ENCODE measurements around the gene PNPLA7.
A peak's percentile ranks its signal among the peaks of the same experiment; 100 is the strongest.
"Not testable (repeated sequence)": the region's sequence is repeated elsewhere in the genome, so short reads cannot be mapped to it uniquely, and the experiment has no call there.

PNPLA7 gene

DNA sequence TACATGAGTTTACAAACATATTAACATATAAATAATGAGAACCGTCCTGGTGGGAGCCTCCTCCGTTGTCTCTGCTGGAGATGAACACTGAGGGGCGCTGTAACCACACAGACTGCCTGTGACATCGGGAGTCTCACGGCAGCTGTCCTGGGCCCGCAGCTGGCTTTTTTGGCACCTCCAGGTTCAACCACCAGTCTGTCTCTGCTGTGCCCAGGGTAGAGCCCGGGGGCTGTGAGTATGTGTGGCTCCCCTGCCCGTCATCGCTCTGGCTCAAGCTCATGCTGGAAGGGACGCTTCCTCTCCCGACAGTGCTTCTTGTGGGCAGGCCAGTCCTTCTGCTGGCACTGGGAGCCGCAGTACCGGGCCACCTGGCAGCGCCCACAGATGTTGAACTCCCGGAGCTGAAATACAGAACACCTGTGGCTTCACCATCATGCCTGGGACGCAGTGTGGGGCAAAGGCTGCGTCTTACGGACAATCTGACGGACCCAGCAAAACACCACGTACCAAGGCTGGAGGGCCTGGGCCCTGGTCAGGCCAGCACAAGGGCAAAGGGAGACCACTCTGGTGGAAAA, 32.2 kb upstream of the PNPLA7 start:
- Mint-ChIP-seq H3K4me3 (no peak overlapping the region), H3K27me3 (no peaks in the 10 kb centered on the region), H3K36me3 (ENCODE audit: insufficient read depth) (peaks cover 3% of the 10 kb centered on the region), H3K27ac (no peak overlapping the region), H3K9me3 (no peaks in the 10 kb centered on the region), H3K4me1 (ENCODE audit: low read depth in 2 of 2) (peaks cover 4 to 11% of the 10 kb centered on the region in 2 donors)
- ATAC-seq (replicated peaks) = no peak
- DNase-seq = no peak

DNA sequence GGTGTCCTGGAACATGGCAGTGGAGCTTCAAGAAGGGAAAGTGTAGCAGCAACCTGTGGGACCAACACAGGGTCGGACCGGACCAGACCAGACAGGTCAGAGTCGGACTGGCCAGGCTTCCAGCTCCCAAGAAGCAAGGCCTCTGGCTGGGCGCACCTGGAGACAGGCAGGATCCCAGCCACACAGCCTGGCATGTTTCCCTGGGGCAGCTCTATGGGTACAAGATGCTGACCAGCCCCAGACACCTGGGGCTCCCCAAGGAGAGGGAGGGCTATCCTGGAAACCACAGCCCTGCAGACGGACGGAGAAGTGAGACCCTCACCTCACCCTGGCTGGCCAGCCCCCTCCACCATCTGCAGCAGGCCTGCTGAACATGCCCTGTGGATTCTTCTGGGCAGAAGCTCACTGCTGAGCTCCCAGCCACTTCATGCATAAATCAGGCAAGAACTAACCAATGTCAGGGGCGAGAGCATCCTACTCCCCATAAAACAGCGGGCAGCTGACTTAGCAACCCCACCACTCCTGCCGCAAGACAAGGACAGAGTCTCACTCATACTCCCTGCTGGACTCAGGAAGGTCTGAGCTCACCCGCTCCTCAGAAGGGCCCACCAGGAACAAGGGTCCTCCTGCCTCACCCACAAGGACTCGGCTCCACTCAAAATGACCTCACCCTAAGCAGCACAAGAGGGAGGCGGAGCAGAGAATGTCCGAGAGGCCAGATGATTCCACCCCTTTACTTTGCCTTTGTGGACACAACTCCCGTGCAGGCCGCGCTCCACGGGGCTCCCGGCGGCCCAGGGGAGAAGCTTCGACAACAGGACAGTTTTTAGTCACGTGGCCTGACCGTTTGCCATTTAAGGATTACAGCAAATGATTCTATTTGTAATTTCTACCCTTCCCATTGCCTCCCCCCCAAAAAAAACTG, 31.4 kb upstream of the PNPLA7 start:
- no peaks in the 10 kb centered on the region for H3K27me3 Mint-ChIP-seq
- H3K27ac Mint-ChIP-seq = no peak overlapping the region
- ATAC-seq (replicated peaks) = no peak
- H3K4me1 Mint-ChIP-seq (ENCODE audit: low read depth in 2 of 2) = peaks cover 9 to 11% of the 10 kb centered on the region in 2 donors
- DNase-seq = no peak
- H3K4me3 Mint-ChIP-seq = no peak overlapping the region
- H3K9me3 Mint-ChIP-seq = no peaks in the 10 kb centered on the region
- peaks cover 3% of the 10 kb centered on the region for H3K36me3 Mint-ChIP-seq (ENCODE audit: insufficient read depth)

DNA sequence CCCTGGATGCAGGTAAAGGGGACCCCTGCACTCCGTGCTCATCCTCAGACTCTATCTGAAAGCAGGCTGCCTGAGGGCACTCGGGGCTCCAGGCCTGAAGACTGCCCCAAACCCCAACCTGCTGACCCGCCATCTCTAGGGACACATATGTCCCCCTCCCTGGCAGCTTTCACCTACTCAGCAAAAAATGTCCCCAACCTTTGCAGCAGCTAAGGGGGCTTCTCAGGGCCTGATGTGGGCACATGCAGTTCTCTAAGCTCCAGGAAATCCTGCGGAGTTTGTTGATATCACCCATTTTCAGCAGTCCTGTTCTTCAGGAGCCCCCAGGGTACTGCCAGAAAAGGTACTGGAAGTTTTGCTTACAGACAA, 30.7 kb upstream of the PNPLA7 start:
- H3K27ac Mint-ChIP-seq = no peak overlapping the region
- no peak overlapping the region for H3K4me3 Mint-ChIP-seq
- H3K27me3 Mint-ChIP-seq = no peaks in the 10 kb centered on the region
- no peak for ATAC-seq (replicated peaks)
- H3K4me1 Mint-ChIP-seq (ENCODE audit: low read depth in 2 of 2) = peaks cover 15% of the 10 kb centered on the region in 2 donors
- peaks cover 7% of the 10 kb centered on the region for H3K36me3 Mint-ChIP-seq (ENCODE audit: insufficient read depth)
- DNase-seq = no peak
- H3K9me3 Mint-ChIP-seq = no peaks in the 10 kb centered on the region

DNA sequence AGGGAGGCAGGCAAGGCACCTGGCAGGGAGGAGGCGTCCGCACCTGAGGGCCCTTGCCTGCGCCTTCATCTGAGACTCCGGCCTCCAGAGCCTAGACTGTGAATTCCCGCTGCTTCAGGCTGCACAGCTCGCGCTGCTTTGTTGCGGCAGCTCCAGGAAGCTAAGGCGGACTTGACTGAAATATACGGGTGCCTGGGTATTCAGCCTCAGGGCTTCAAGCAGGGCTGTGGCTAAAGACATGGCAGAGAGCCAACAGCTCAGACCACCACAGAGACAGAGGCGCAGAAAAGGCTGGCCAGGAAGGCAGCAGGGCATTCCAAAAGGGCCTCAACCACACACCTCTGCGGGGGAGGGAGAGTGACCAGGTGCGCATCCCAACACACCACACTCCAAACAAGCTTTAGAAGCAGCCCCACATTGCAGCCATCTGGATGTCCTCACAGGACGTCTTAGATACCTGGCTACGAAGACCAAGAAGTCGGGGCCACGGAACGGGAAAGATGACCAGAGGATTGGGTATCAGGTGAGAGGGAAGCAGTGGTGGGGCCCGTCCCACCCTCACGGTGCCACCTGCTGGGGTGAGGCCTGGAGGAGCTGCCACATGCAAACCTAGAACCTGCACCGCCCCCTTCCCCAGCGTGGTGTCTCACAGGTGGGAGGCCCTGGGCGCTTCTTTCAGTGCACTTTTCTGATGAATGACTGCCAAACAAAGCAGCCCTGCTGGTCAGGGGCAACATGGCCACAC, 30.2 kb upstream of the PNPLA7 start:
- Mint-ChIP-seq H3K36me3 (ENCODE audit: insufficient read depth) (peaks cover 11% of the 10 kb centered on the region), H3K4me3 (no peak overlapping the region), H3K27me3 (no peaks in the 10 kb centered on the region), H3K4me1 (ENCODE audit: low read depth in 2 of 2) (peaks cover 20 to 21% of the 10 kb centered on the region in 2 donors), H3K9me3 (no peaks in the 10 kb centered on the region), H3K27ac (no peak overlapping the region)
- ATAC-seq (replicated peaks) = no peak
- DNase-seq = no peak

DNA sequence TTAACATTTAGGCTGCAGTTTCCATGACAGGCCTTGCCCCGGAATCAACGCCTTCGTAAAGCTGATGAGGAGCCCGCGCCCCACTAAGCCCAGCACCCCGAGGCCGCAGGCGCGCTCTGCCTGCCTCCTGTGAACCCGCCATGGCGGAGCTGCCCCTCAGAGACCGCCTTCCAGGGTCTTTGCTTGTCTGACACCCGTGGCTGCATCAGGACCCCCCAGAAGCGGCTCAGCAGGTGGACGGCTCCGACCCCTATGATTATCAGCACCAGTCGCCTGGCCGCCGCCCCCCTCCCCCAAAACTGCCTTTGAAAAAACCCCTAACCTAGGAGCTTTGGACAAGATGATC, 29.0 kb upstream of the PNPLA7 start:
- H3K4me1 Mint-ChIP-seq (ENCODE audit: low read depth in 2 of 2) = peaks cover 23 to 26% of the 10 kb centered on the region in 2 donors
- peak overlapping the region in 1 of 2 donors; percentile 68 for H3K27ac Mint-ChIP-seq
- H3K4me3 Mint-ChIP-seq = peak overlapping the region; percentile 73 to 76
- DNase-seq (no peak), ATAC-seq (replicated peaks) (no peak)
- no peaks in the 10 kb centered on the region for H3K27me3 Mint-ChIP-seq
- H3K36me3 Mint-ChIP-seq (ENCODE audit: insufficient read depth) = peaks cover 20% of the 10 kb centered on the region
- no peaks in the 10 kb centered on the region for H3K9me3 Mint-ChIP-seq

DNA sequence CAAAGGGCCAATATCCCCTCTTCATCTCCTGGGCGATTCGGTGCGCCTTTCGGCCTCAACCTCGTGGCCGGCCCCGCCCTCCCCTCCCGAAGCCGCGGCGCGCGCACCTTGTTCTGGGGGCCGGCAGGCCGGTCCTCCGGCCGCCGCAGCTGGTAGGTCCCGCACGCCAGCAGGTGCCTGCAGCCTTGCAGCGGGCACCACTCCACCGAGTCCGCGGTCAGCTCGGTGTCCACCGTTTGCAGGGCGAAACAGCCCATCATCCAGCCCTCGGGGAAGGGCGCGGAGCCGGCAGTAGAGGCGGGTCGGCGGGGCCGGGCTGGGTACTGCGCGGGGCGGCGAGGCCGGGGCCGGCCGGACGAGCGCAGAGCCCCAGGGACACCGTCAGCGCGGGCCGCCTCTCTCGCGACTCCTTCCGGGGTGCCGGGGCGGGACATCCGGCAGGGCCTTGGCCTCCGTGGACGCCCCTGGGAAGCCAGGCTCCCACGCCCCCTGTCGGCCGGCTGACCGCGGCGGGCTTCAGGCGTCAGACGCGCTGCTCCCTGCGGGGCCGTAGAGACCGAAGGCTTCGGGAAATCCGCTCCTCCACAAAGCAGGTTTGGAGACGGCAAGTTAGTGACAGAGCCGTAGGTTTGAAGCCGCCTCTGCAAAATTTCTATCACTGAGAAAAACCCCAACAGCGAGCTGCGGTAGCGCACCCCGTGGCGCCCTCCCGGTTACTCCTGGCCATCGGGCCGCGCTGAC, 28.5 kb upstream of the PNPLA7 start, which contains the start of gene DPH7:
Gene DPH7 (minus strand): TSS at position 408 of the 741 bp plus-strand sequence. CDS start 148 bp downstream, at position 260.
- Mint-ChIP-seq H3K27me3 (no peaks in the 10 kb centered on the region), H3K36me3 (ENCODE audit: insufficient read depth) (peaks cover 26% of the 10 kb centered on the region)
- peak; percentile 97 for ATAC-seq (replicated peaks)

DNA sequence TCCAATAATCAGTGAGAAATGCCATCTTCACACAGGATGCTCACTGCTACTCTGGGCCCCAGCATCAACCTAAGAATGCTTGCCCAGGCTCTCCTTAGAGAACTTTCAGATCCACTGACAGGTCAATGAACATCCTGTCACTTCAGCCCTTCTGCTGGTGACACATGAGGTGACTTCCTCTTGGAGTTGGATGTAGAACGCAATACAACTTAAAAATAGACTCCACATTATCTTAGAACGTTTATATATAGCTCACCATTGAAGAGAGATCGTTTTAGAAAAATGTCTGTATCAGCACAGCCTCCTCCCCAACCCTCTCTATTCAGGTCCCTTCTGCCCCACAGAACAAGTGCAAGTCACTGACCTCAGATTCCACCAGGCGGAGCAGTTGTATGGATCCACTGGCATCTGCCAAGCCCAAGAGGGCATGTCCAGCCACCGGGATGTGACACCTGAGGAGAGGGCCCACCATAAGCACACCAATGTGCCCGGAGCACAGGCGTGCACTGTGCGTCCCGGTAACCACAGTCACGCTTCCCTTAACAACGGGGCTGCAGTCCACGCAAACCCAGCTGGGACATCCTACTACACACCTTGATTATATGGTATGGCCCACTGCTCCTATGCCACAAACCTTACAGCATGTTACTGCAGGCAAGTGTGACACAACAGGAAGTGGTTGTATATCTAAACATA, 25.7 kb upstream of the PNPLA7 start:
- DNase-seq (no peak), ATAC-seq (replicated peaks) (peak; percentile 11)
- no peaks in the 10 kb centered on the region for H3K27me3 Mint-ChIP-seq
- H3K9me3 Mint-ChIP-seq = no peaks in the 10 kb centered on the region
- peaks cover 23 to 25% of the 10 kb centered on the region in 2 donors for H3K4me1 Mint-ChIP-seq (ENCODE audit: low read depth in 2 of 2)
- peaks cover 41% of the 10 kb centered on the region for H3K36me3 Mint-ChIP-seq (ENCODE audit: insufficient read depth)
- H3K4me3 Mint-ChIP-seq = peak overlapping the region; percentile 56 to 59
- peak overlapping the region; percentile 42 to 67 for H3K27ac Mint-ChIP-seq

More for the DNA sequence above, 28.5 kb upstream of the PNPLA7 start, which contains the start of gene DPH7:
- Mint-ChIP-seq H3K4me1 (ENCODE audit: low read depth in 2 of 2) (peaks cover 23 to 26% of the 10 kb centered on the region in 2 donors), H3K27ac (peak within 1 kb of the TSS; percentile 54 to 68), H3K9me3 (no peaks in the 10 kb centered on the region), H3K4me3 (peak within 1 kb of the TSS; percentile 73 to 76)
- DNase-seq = peak; percentile 94 to 98 (median 97)

DNA sequence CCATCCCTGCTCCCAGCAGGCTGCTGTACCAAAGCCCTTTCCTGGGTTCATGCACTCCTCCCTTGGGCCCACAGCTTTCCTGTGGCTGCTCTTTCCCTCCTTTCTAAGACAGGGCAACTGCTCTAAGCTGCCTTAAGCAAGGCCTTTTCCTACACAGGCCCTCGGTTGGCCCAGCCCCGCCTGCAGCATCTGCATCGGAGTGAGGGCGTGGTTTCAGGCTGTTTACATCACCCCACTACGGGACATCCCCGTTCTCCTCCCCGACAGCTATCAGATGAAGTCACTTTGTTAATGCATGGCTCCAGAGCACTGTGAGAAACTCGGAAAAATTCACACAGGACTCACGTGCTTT, 25.1 kb upstream of the PNPLA7 start:
- Mint-ChIP-seq H3K27ac (peak overlapping the region; percentile 42 to 67), H3K9me3 (no peaks in the 10 kb centered on the region), H3K36me3 (ENCODE audit: insufficient read depth) (peaks cover 40% of the 10 kb centered on the region), H3K4me1 (ENCODE audit: low read depth in 2 of 2) (peaks cover 25 to 30% of the 10 kb centered on the region in 2 donors), H3K27me3 (no peaks in the 10 kb centered on the region), H3K4me3 (peak overlapping the region in 1 of 2 donors; percentile 56)
- ATAC-seq (replicated peaks) (no peak), DNase-seq (no peak)

DNA sequence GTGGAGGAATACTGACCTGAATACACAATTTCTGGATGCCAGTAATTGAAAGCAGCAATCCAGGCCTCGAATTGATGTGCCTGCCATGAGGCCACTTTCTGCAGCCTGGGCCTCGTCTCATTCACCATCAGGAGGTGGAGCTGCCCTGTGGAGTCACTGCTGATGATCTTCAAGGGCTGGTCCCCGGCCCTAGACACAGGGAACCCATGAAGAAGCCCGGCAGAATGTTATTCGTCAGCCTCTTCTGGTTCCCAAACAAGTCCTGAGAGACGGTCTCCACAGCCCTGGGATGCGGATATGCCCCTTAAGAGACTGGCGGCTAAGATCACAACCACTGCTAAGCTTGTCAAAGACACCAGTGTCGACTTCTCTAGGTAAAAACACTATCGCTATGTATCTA, 24.0 kb upstream of the PNPLA7 start:
- ATAC-seq (replicated peaks) = no peak
- H3K36me3 Mint-ChIP-seq (ENCODE audit: insufficient read depth) = peaks cover 40% of the 10 kb centered on the region

DNA sequence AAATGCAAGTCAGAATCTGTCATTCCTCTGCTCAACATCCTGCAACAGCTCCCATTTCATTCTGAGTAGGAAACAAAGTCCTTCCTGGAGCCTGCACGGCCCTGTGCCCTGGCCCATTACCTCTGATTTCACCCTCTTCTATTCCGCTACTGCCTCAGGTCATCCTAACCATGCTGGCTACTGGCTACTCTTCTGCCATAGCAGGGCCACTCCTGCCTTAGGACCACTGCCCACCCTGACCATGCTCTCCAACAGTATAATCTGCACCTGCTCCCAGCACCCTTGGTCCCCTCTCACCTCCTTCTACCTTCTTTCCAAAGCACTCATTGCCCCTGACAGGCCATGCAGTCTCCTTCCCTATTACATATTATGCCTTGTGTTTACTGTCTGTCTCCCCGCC, 20.4 kb upstream of the PNPLA7 start:
- DNase-seq = no peak
- ATAC-seq (replicated peaks) = no peak
- H3K9me3 Mint-ChIP-seq = no peaks in the 10 kb centered on the region
- H3K27me3 Mint-ChIP-seq = no peaks in the 10 kb centered on the region
- peak overlapping the region in 1 of 2 donors; percentile 24 for H3K27ac Mint-ChIP-seq
- peaks cover 34% of the 10 kb centered on the region for H3K36me3 Mint-ChIP-seq (ENCODE audit: insufficient read depth)
- peaks cover 8 to 20% of the 10 kb centered on the region in 2 donors for H3K4me1 Mint-ChIP-seq (ENCODE audit: low read depth in 2 of 2)
- H3K4me3 Mint-ChIP-seq = no peak overlapping the region

More for the DNA sequence above, 24.0 kb upstream of the PNPLA7 start:
- H3K27me3 Mint-ChIP-seq = no peaks in the 10 kb centered on the region
- peaks cover 27 to 30% of the 10 kb centered on the region in 2 donors for H3K4me1 Mint-ChIP-seq (ENCODE audit: low read depth in 2 of 2)
- no peaks in the 10 kb centered on the region for H3K9me3 Mint-ChIP-seq
- no peak overlapping the region for H3K4me3 Mint-ChIP-seq
- DNase-seq = no peak
- H3K27ac Mint-ChIP-seq = no peak overlapping the region

DNA sequence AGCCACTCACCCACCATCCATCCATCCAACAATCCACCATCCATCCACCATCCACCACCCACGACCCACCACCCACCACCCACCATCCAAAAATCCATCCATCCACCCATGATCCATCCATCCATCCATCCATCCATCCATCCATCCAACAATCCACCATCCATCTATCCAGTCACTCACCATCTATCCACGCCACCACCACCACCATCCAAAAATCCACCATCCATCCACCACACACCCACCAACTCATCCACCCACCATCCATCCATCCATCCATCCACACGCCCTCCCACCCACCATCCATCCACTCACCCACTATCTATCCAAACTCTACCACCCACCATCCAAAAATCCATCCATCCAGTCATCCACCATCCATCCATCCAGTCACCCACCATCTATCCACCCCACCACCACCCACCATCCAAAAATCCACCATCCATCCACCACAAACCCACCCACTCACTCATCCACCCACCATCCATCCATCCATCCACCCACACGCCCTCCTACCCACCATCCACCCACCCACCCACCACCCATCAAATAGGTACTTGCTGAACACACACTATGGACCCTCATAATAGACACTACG, 19.5 kb upstream of the PNPLA7 start:
- H3K27me3 Mint-ChIP-seq = no peaks in the 10 kb centered on the region
- peak overlapping the region in 1 of 2 donors; percentile 24 for H3K27ac Mint-ChIP-seq
- H3K4me3 Mint-ChIP-seq = no peak overlapping the region
- ATAC-seq (replicated peaks) (no peak), DNase-seq (no peak)
- H3K9me3 Mint-ChIP-seq = no peaks in the 10 kb centered on the region
- H3K4me1 Mint-ChIP-seq (ENCODE audit: low read depth in 2 of 2) = peaks cover 4 to 16% of the 10 kb centered on the region in 2 donors
- peaks cover 29% of the 10 kb centered on the region for H3K36me3 Mint-ChIP-seq (ENCODE audit: insufficient read depth)

DNA sequence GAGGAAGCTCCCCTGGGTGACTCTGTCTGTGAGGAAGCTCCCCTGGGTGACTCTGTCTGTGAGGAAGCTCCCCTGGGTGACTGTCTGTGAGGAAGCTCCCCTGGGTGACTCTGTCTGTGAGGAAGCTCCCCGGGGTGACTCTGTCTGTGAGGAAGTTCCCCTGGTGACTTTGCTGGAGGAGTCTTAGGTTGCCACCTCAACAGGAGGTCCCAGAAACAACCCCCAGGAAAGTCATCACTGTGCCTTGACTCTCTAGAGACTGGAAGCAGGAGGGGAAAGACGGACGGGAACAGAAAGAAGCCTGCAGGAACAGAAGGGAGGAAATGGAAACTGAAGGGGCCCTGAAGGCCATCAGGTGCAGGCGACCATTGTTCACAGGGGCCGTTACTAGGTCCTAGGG, 18.2 kb upstream of the PNPLA7 start:
- not testable (repeated sequence) for ATAC-seq (replicated peaks); DNase-seq; H3K27me3 Mint-ChIP-seq; H3K9me3 Mint-ChIP-seq; H3K4me3 Mint-ChIP-seq
- Mint-ChIP-seq H3K36me3 (ENCODE audit: insufficient read depth) (peaks cover 26% of the 10 kb centered on the region), H3K27ac (peak overlapping the region; percentile 17 to 46), H3K4me1 (ENCODE audit: low read depth in 2 of 2) (peaks cover 8 to 19% of the 10 kb centered on the region in 2 donors)
